Head of caudate nucleus (tissue), 42 donors: ENCODE measurements around the gene SSH2.
A peak's percentile ranks its signal among the peaks of the same experiment; 100 is the strongest.
"Not testable (repeated sequence)": the region's sequence is repeated elsewhere in the genome, so short reads cannot be mapped to it uniquely, and the experiment has no call there.

Experiments used
- DNase-seq, 42 donors: peaks; one replicate each; pipeline versions ENCODE4 v3.0.0 to v3.0.0-alpha.2; 2020 to 2021; ENCODE audit warnings: mixed read lengths in 7 of 42
- intact Hi-C: fragments of 100-400 bp; cut with DNase I; formaldehyde crosslinking; loops from one replicate; pipeline ENCODE4 v1.15.0; 2022

SSH2 gene

GRCh38 chr17:29929533-29930408 is at the start of gene SSH2:
Gene SSH2 (minus strand): TSS chr17:29930228. CDS start chr17:29930000, 228 bp downstream.
- peak; percentile 68 to 96 (median 92) for DNase-seq
- intact Hi-C loops = loop anchor here (2.0 to 5.0 kb wide), 3 partner anchors 57 to 312 kb away; no protein-coding TSS in a partner anchor

- intact Hi-C loops = no loop called here
- DNase-seq = no peak
Observed at GRCh38 chr17:29977836-29978235, 47.8 kb upstream of the SSH2 start.

GRCh38 chr17:29973005-29973404 is 43.0 kb upstream of the SSH2 start:
- intact Hi-C loops = no loop called here
- no peak for DNase-seq

- no peak for DNase-seq
- intact Hi-C loops = no loop called here
Observed at GRCh38 chr17:29972277-29972676, 42.2 kb upstream of the SSH2 start.

GRCh38 chr17:29968271-29968670 is 38.2 kb upstream of the SSH2 start:
- no peak for DNase-seq
- intact Hi-C loops = no loop called here

- intact Hi-C loops = no loop called here
- DNase-seq = no peak
Observed at GRCh38 chr17:29962656-29963055, 32.6 kb upstream of the SSH2 start.

- DNase-seq = no peak
- intact Hi-C loops = no loop called here
Observed at GRCh38 chr17:29959658-29960337, 29.8 kb upstream of the SSH2 start.

- intact Hi-C loops = no loop called here
- no peak for DNase-seq
Observed at GRCh38 chr17:29958947-29959657, 29.1 kb upstream of the SSH2 start.

- DNase-seq, intact Hi-C loops: not testable (repeated sequence)
Observed at GRCh38 chr17:29957488-29957887, 27.5 kb upstream of the SSH2 start.

GRCh38 chr17:29956225-29956624 is 26.2 kb upstream of the SSH2 start:
- intact Hi-C loops = no loop called here
- DNase-seq = peak in 1 of 42 donors; percentile 15

GRCh38 chr17:29954405-29954804 is 24.4 kb upstream of the SSH2 start:
- intact Hi-C loops = no loop called here
- no peak for DNase-seq

GRCh38 chr17:29949696-29950095 is 19.7 kb upstream of the SSH2 start:
- no peak for DNase-seq
- intact Hi-C loops = no loop called here

GRCh38 chr17:29948448-29949215 is 18.6 kb upstream of the SSH2 start:
- intact Hi-C loops = no loop called here
- no peak for DNase-seq

GRCh38 chr17:29945281-29945680 is 15.3 kb upstream of the SSH2 start:
- intact Hi-C loops = no loop called here
- DNase-seq = no peak

GRCh38 chr17:29941334-29941733 is 11.3 kb upstream of the SSH2 start, which contains the start of gene EFCAB5:
Gene EFCAB5 (plus strand): TSS chr17:29941634. CDS start chr17:29941797, 163 bp downstream.
- intact Hi-C loops = no loop called here
- no peak for DNase-seq

- intact Hi-C loops = no loop called here
- no peak for DNase-seq
Observed at GRCh38 chr17:29936724-29937123, 6.7 kb upstream of the SSH2 start.

- intact Hi-C loops, DNase-seq: not testable (repeated sequence)
Observed at GRCh38 chr17:29935909-29936308, 5.9 kb upstream of the SSH2 start.

GRCh38 chr17:29933379-29933778 is 3.4 kb upstream of the SSH2 start:
- DNase-seq = peak in 10 of 42 donors; percentile 4 to 55 (median 22)
- intact Hi-C loops = loop anchor here (5.0 kb wide), 1 partner anchor 316 kb away; no protein-coding TSS in a partner anchor
